DOHH2 (cell line): ENCODE measurements around the gene NFIB.

Source experiments
- H3F3A ChIP-seq: fragments of 200-600 bp; sonication (generic), shearing (Covaris generic); 2 replicates; pipeline ENCODE4 v1.6.0; 2016; ENCODE audit warnings: antibody characterized with exemption, mild to moderate bottlenecking; ENCODE audit not compliant: control insufficient read depth, insufficient read depth
- H3K27ac ChIP-seq: fragments of 200-600 bp; sonication (generic); 2 replicates; pipeline ENCODE4 v1.5.1; 2014; ENCODE audit warnings: low read depth, mild to moderate bottlenecking, low read length, moderate library complexity
- H3K27me3 ChIP-seq: fragments of 200-600 bp; sonication (generic); 2 replicates; pipeline ENCODE4 v1.6.1; 2014; ENCODE audit warnings: mild to moderate bottlenecking, low read length, mixed read lengths; ENCODE audit not compliant: control insufficient read depth
- H3K36me3 ChIP-seq: fragments of 200-600 bp; sonication (generic); 2 replicates; pipeline ENCODE4 v1.6.1; 2014; ENCODE audit warnings: mild to moderate bottlenecking, low read length, moderate library complexity, mixed read lengths; ENCODE audit not compliant: control insufficient read depth
- H3K4me1 ChIP-seq: fragments of 200-600 bp; sonication (generic); 2 replicates; pipeline ENCODE4 v1.6.1; 2014; ENCODE audit warnings: mild to moderate bottlenecking, low read length, mixed read lengths; ENCODE audit not compliant: control insufficient read depth
- H3K4me2 ChIP-seq: fragments of 200-600 bp; sonication (generic); 2 replicates; pipeline ENCODE4 v1.6.0; 2014; ENCODE audit warnings: mild to moderate bottlenecking, low read length, moderate library complexity
- H3K4me3 ChIP-seq: fragments of 200-600 bp; sonication (generic); 2 replicates; pipeline ENCODE4 v1.5.1; 2014; ENCODE audit warnings: mild to moderate bottlenecking, low read length, mixed read lengths
- H3K79me2 ChIP-seq: fragments of 200-600 bp; sonication (generic); 2 replicates; pipeline ENCODE4 v1.6.1; 2014; ENCODE audit warnings: mild to moderate bottlenecking, low read length, mixed read lengths; ENCODE audit not compliant: control insufficient read depth
- H3K9me2 ChIP-seq: fragments of 200-600 bp; sonication (generic); replicated peaks from 2 replicates; pipeline ENCODE4 v1.6.1; 2014; ENCODE audit warnings: mild to moderate bottlenecking, low read length, mixed read lengths; ENCODE audit not compliant: control insufficient read depth
- H3K9me3 ChIP-seq: fragments of 200-600 bp; sonication (generic); 2 replicates; pipeline ENCODE4 v1.6.1; 2014; ENCODE audit warnings: antibody characterized with exemption, low read length, mixed read lengths; ENCODE audit not compliant: control insufficient read depth, insufficient read depth
- H4K20me1 ChIP-seq: fragments of 200-600 bp; sonication (generic); 2 replicates; pipeline ENCODE4 v1.6.0; 2014; ENCODE audit warnings: low read depth, mild to moderate bottlenecking, antibody characterized with exemption, low read length, moderate library complexity; ENCODE audit not compliant: control insufficient read depth, insufficient read depth
- CTCF ChIP-seq: fragments of 200-600 bp; sonication (generic); IDR thresholded peaks from one replicate; pipeline ENCODE4 v1.5.1; 2014; ENCODE audit warnings: antibody characterized with exemption, mild to moderate bottlenecking, low read depth, low read length; ENCODE audit not compliant: poor library complexity, severe bottlenecking
- EZH2phosphoT487 ChIP-seq: fragments of 200-600 bp; sonication (generic); IDR thresholded peaks from 2 replicates; pipeline ENCODE4 v1.6.1; 2017; ENCODE audit warnings: borderline replicate concordance, mild to moderate bottlenecking, antibody characterized with exemption, low read length, moderate library complexity, mixed read lengths

NFIB gene

GRCh38 chr9:14190240-14190639, 123.7 kb downstream of the NFIB start:
- H4K20me1 ChIP-seq: no peaks in the 10 kb centered on the region
- H3K4me3 ChIP-seq: no peak overlapping the region
- no peak for TF ChIP-seq EZH2phosphoT487
- TF ChIP-seq CTCF: no peak
- H3K9me3 ChIP-seq: no peaks in the 10 kb centered on the region
- no peak overlapping the region for H3K4me2 ChIP-seq
- no peaks in the 10 kb centered on the region for H3K4me1 ChIP-seq
- H3K79me2 ChIP-seq: no peaks in the 10 kb centered on the region
- H3F3A ChIP-seq: no peaks in the 10 kb centered on the region
- H3K27me3 ChIP-seq: no peaks in the 10 kb centered on the region
- H3K9me2 ChIP-seq: no peaks in the 10 kb centered on the region
- H3K27ac ChIP-seq: no peak overlapping the region
- no peaks in the 10 kb centered on the region for H3K36me3 ChIP-seq

DNA sequence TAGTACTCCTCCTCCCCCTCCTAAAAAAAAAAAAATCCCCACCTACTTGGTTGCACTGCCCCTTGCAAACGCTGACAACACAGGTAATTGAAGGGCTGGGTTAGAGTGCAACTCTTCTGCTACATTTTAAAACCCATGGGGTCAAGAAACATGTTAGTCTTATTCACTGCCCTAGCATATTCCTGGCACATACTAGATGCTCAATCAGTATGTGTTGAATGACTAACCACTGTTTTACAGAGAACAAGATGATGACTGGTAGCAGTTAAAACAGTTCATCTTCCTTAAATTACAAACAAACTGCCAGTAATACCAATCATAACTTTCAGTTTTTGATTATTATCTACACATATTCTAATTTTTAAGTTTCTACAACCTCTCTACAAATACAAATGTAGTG, 124.4 kb downstream of the NFIB start:
- no peaks in the 10 kb centered on the region for H3K79me2 ChIP-seq
- no peaks in the 10 kb centered on the region for H4K20me1 ChIP-seq
- no peak overlapping the region for H3K4me2 ChIP-seq
- no peak for TF ChIP-seq EZH2phosphoT487
- no peak for TF ChIP-seq CTCF
- no peak overlapping the region for H3K4me3 ChIP-seq
- H3K9me3 ChIP-seq: no peaks in the 10 kb centered on the region
- no peaks in the 10 kb centered on the region for H3K9me2 ChIP-seq
- no peaks in the 10 kb centered on the region for H3K4me1 ChIP-seq
- H3K27ac ChIP-seq: no peak overlapping the region
- no peaks in the 10 kb centered on the region for H3F3A ChIP-seq
- H3K36me3 ChIP-seq: no peaks in the 10 kb centered on the region
- H3K27me3 ChIP-seq: no peaks in the 10 kb centered on the region

GRCh38 chr9:14189146-14189545, 124.8 kb downstream of the NFIB start:
- Histone ChIP-seq H3F3A (no peaks in the 10 kb centered on the region), H3K9me3 (no peaks in the 10 kb centered on the region), H3K79me2 (no peaks in the 10 kb centered on the region), H3K27ac (no peak overlapping the region), H3K4me3 (no peak overlapping the region), H3K9me2 (no peaks in the 10 kb centered on the region), H4K20me1 (no peaks in the 10 kb centered on the region), H3K27me3 (no peaks in the 10 kb centered on the region), H3K4me1 (no peaks in the 10 kb centered on the region), H3K36me3 (no peaks in the 10 kb centered on the region), H3K4me2 (no peak overlapping the region)
- TF ChIP-seq EZH2phosphoT487: no peak
- no peak for TF ChIP-seq CTCF

DNA sequence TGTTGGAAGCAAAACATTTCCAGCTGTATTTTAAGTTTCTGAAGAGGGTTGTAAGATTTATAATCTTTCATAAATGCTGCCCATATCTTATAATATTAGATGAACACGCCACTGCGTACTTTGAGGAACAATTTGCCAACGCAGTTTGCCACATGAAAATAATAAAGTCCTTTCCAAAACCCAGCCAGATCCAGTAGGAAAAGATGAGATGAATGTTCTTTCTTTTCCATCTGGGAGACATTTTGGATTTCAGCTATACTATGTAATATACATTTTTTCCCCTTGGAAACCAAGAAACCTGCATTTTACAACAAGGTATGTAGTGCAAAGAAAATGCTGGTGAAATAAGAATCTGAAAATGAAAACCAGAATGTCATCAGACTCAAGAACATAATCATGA, 125.4 kb downstream of the NFIB start:
- TF ChIP-seq EZH2phosphoT487 (no peak), CTCF (no peak)

More for the DNA sequence above, 125.4 kb downstream of the NFIB start:
- no peaks in the 10 kb centered on the region for H3F3A ChIP-seq
- H3K36me3 ChIP-seq: no peaks in the 10 kb centered on the region
- no peak overlapping the region for H3K27ac ChIP-seq
- no peaks in the 10 kb centered on the region for H4K20me1 ChIP-seq
- no peaks in the 10 kb centered on the region for H3K79me2 ChIP-seq
- no peaks in the 10 kb centered on the region for H3K27me3 ChIP-seq
- H3K4me3 ChIP-seq: no peak overlapping the region
- H3K9me2 ChIP-seq: no peaks in the 10 kb centered on the region
- H3K9me3 ChIP-seq: no peaks in the 10 kb centered on the region
- H3K4me2 ChIP-seq: no peak overlapping the region
- H3K4me1 ChIP-seq: no peaks in the 10 kb centered on the region
